Endothelial cell of umbilical vein (primary cell): ENCODE data around the gene MMP11. TPM values are rescaled to one million over a fixed set of nuclear protein-coding genes. Genes with fewer than 3 reads are reported as not detected.

Experiments used
- BruUV-seq: library from RNA; stranded (reverse); fragments of 400-500 nt; replicated peaks from 2 replicates; lab custom pipeline; 2021; lab: Mats Ljungman, UMichigan
- CTCF ChIA-PET: fragments of 300-600, 350-600 bp; sonication (Branson Sonifier 250); formaldehyde crosslinking; loops from one replicate; lab custom pipeline; 2021; ENCODE audit warnings: antibody characterized with exemption, inconsistent platforms; lab: Charles Lee
- POLR2A ChIA-PET: fragments of 300-600, 350-600 bp; sonication (Branson Sonifier 250); formaldehyde crosslinking; loops from one replicate; lab custom pipeline; 2021; ENCODE audit warnings: antibody characterized with exemption, inconsistent platforms; lab: Charles Lee
- DNase-seq: peaks from one replicate; pipeline ENCODE4 v3.0.0-alpha.2; 2011; ENCODE audit warnings: low read depth, low spot score
- FAIRE-seq: peaks from 2 replicates; lab custom pipeline; 2011; peaks lifted over from hg19 to GRCh38; lab: Jason Lieb, UNC
- H2AFZ ChIP-seq: 2 replicates; pipeline ENCODE4 v1.6.0; 2012; ENCODE audit warnings: low read depth, low read length, control low read depth, inconsistent platforms
- H3K27ac ChIP-seq: 2 replicates; pipeline ENCODE4 v1.5.1; 2011; ENCODE audit warnings: low read depth, mild to moderate bottlenecking, control low read depth, low read length, moderate library complexity; ENCODE audit not compliant: insufficient read depth
- H3K27me3 ChIP-seq, 2 experiments: 2 replicates each; pipeline versions ENCODE4 v1.6.0 to v1.6.1; 2011; ENCODE audit warnings: low read length in 2 of 2, mixed read lengths in 1 of 2; ENCODE audit not compliant: control insufficient read depth in 2 of 2, insufficient read depth in 2 of 2
- H3K36me3 ChIP-seq, 2 experiments: 2 replicates in 1 of 2; 3 replicates in 1 of 2; pipeline ENCODE4 v1.5.1; 2011; ENCODE audit warnings: low read length in 2 of 2, mild to moderate bottlenecking in 1 of 2, moderate library complexity in 1 of 2; ENCODE audit not compliant: control insufficient read depth in 2 of 2, insufficient read depth in 2 of 2; ENCODE audit errors: extremely low read depth in 1 of 2
- H3K4me1 ChIP-seq: 3 replicates; pipeline ENCODE4 v1.5.1; 2011; ENCODE audit warnings: mild to moderate bottlenecking, low read length; ENCODE audit not compliant: control insufficient read depth, insufficient read depth; ENCODE audit errors: extremely low read depth
- H3K4me2 ChIP-seq: 2 replicates; pipeline ENCODE4 v1.6.1; 2011; ENCODE audit warnings: low read length, control low read depth, mixed read lengths; ENCODE audit not compliant: insufficient read depth
- H3K4me3 ChIP-seq, 3 experiments: fragments of 200-600 bp in 1 of 3; sonication (generic), shearing (Covaris generic) in 1 of 3; replicated peaks in 1 of 3; 2 replicates each; pipeline ENCODE4 v1.5.1; 2011 to 2016; ENCODE audit warnings: control low read depth in 3 of 3, low read length in 3 of 3, mild to moderate bottlenecking in 2 of 3, inconsistent platforms in 1 of 3, low read depth in 1 of 3, moderate library complexity in 1 of 3; ENCODE audit not compliant: insufficient read depth in 1 of 3
- H3K79me2 ChIP-seq: 2 replicates; pipeline ENCODE4 v1.6.0; 2012; ENCODE audit warnings: low read length, inconsistent platforms; ENCODE audit not compliant: control insufficient read depth, insufficient read depth
- H3K9ac ChIP-seq: replicated peaks from 2 replicates; pipeline ENCODE3; 2011; ENCODE audit warnings: low read length, control low read depth; ENCODE audit not compliant: insufficient read depth; ENCODE audit errors: extremely low read depth
- H3K9me1 ChIP-seq: replicated peaks from 3 replicates; pipeline ENCODE4 v1.6.0; 2011; ENCODE audit warnings: mild to moderate bottlenecking, low read length; ENCODE audit not compliant: control insufficient read depth, insufficient read depth; ENCODE audit errors: extremely low read depth
- H3K9me3 ChIP-seq: replicated peaks from 2 replicates; pipeline ENCODE4 v1.5.1; 2012; ENCODE audit warnings: low read length, inconsistent platforms; ENCODE audit not compliant: control insufficient read depth, insufficient read depth
- H4K20me1 ChIP-seq: replicated peaks from 2 replicates; pipeline ENCODE3; 2011; ENCODE audit warnings: mild to moderate bottlenecking, low read length; ENCODE audit not compliant: control insufficient read depth, insufficient read depth; ENCODE audit errors: extremely low read depth
- CTCF ChIP-seq, 2 donors: IDR thresholded peaks; 1 replicate in 1 of 2; 2 replicates in 1 of 2; pipeline ENCODE4 v1.5.1; 2011; ENCODE audit warnings: low read length in 2 of 2, mild to moderate bottlenecking in 2 of 2, moderate library complexity in 2 of 2, control low read depth in 1 of 2, inconsistent platforms in 1 of 2, low read depth in 1 of 2; ENCODE audit not compliant: insufficient read depth in 1 of 2; ENCODE audit errors: extremely low read depth in 1 of 2
- EZH2 ChIP-seq: IDR thresholded peaks from 2 replicates; pipeline ENCODE4 v1.6.1; 2012; ENCODE audit warnings: borderline replicate concordance, low read depth, mild to moderate bottlenecking, moderate library complexity, low read length, inconsistent platforms; ENCODE audit not compliant: severe bottlenecking
- FOS ChIP-seq: IDR thresholded peaks from 2 replicates; pipeline ENCODE4 v1.6.1; 2011; ENCODE audit warnings: mild to moderate bottlenecking, low read length, moderate library complexity, borderline replicate concordance; ENCODE audit not compliant: insufficient read depth
- GATA2 ChIP-seq: IDR thresholded peaks from 2 replicates; pipeline ENCODE4 v1.7.0; 2011; ENCODE audit warnings: low read depth, mild to moderate bottlenecking, moderate library complexity, mixed read lengths, low read length; ENCODE audit not compliant: insufficient read length, insufficient read depth
- JUN ChIP-seq: IDR thresholded peaks from 2 replicates; pipeline ENCODE4 v1.6.1; 2011; ENCODE audit warnings: borderline replicate concordance, low read depth; ENCODE audit not compliant: insufficient read length, insufficient read depth
- MAX ChIP-seq: IDR thresholded peaks from 2 replicates; pipeline ENCODE4 v1.6.1; 2011; ENCODE audit not compliant: insufficient read depth, insufficient read length
- MYC ChIP-seq: IDR thresholded peaks from one replicate; pipeline ENCODE4 v1.6.1; 2011; ENCODE audit warnings: mild to moderate bottlenecking, low read depth, low read length
- POLR2A ChIP-seq: IDR thresholded peaks from 2 replicates; pipeline ENCODE4 v1.6.1; 2012; ENCODE audit warnings: low read depth, mild to moderate bottlenecking, control low read depth, low read length
- POLR2AphosphoS5 ChIP-seq: IDR thresholded peaks from 2 replicates; pipeline ENCODE4 v1.6.1; 2012; ENCODE audit warnings: low read depth, mild to moderate bottlenecking, control low read depth, low read length, moderate library complexity; ENCODE audit not compliant: insufficient read depth
- dilution Hi-C: fragments of 300-500 bp; cut with MboI; formaldehyde crosslinking; loops from one replicate; pipeline ENCODE4 v1.15.0; 2019; ENCODE audit warnings: low sequenced_read_pairs; ENCODE audit not compliant: extremely low pct_ligation_motif_present
- intact Hi-C: fragments of 100-400 bp; cut with micrococcal nuclease; formaldehyde crosslinking; loops from one replicate; pipeline ENCODE4 v1.10.0; 2022
- polyA plus RNA-seq, 4 experiments: library from polyadenylated mRNA; depleted of rRNA in 3 of 4; stranded (reverse) in 3 of 4; unstranded in 1 of 4; fragments of >200 nt; gene quantifications; 2 replicates each; pipeline versions ENCODE4 v1.2.1 to v1.2.3, GENCODE V29; 2011 to 2012; ENCODE audit warnings: missing spikeins in 1 of 4
- total RNA-seq: library from RNA; stranded (reverse); gene quantifications from 2 replicates; pipeline ENCODE4 v1.2.3, GENCODE V29; 2021

MMP11 gene
- total and polyA plus RNA-seq, 2 donors (not counting 3 experiments of a cell fraction or from before 2014, with no cell fraction given), result 10.3 to 16.9 TPM

GRCh38 chr22:23756891-23757290, 15.8 kb upstream of the MMP11 start:
- CTCF ChIA-PET, result no interaction called here

More at GRCh38 chr22:23756891-23757290, 15.8 kb upstream of the MMP11 start:
- H3K4me3 ChIP-seq, result no peak overlapping the region
- no peaks in the 10 kb centered on the region for H3K4me1 ChIP-seq
- no peak overlapping the region for H3K4me2 ChIP-seq
- H3K27me3 ChIP-seq, result no peaks in the 10 kb centered on the region
- FAIRE-seq (no peak), DNase-seq (no peak)
- H3K9me1 ChIP-seq, result no peaks in the 10 kb centered on the region
- no peak overlapping the region for H3K27ac ChIP-seq
- dilution Hi-C loops (no loop called here), intact Hi-C loops (no loop called here)
- no peaks in the 10 kb centered on the region for H3K79me2 ChIP-seq
- BruUV-seq, result no TSS peak
- no peak overlapping the region for H2AFZ ChIP-seq
- no peaks in the 10 kb centered on the region for H3K9me3 ChIP-seq
- H4K20me1 ChIP-seq, result no peaks in the 10 kb centered on the region
- POLR2A ChIA-PET, result no interaction called here
- H3K36me3 ChIP-seq, result no peaks in the 10 kb centered on the region
- H3K9ac ChIP-seq, result no peak overlapping the region
- TF ChIP-seq POLR2AphosphoS5 (no peak), FOS (no peak), EZH2 (no peak), CTCF (IDR thresholded peaks at IDR 0.05; ENCODE audit: extremely low read depth in 1 of 2, insufficient read depth in 1 of 2, low read depth in 1 of 2, low read length in 2 of 2) (no peak), GATA2 (no peak), POLR2A (no peak), MAX (no peak), JUN (no peak), MYC (no peak)
